Measurements from ENCODE around the gene PHF12. TPM values are rescaled to one million over a fixed set of nuclear protein-coding genes. Genes with fewer than 3 reads are reported as not detected.

PHF12 gene
- total and polyA plus RNA-seq, 2 experiments from 2014 or later = 19.7 to 41.0 TPM

- TF ChIP-seq ZNF462 (CRISPR knock-in tag; IDR thresholded peaks at IDR 0.05) (no peak), JUNB (IDR thresholded peaks at IDR 0.05; ENCODE audit: unreplicated experiment) (no peak), ETS1 (IDR thresholded peaks at IDR 0.05) (no peak), CTCF (conservative IDR thresholded peaks at IDR 0.05; ENCODE audit: low read depth in 2 of 2) (no peak), STAT1 (IDR thresholded peaks at IDR 0.05; ENCODE audit: unreplicated experiment) (no peak), NANOG (IDR thresholded peaks at IDR 0.05; ENCODE audit: borderline replicate concordance) (no peak), REST (IDR thresholded peaks at IDR 0.05; ENCODE audit: unreplicated experiment) (no peak), EZH2 (IDR thresholded peaks at IDR 0.05; ENCODE audit: low read depth, unreplicated experiment) (no peak), POLR2AphosphoS5 (IDR thresholded peaks at IDR 0.05; ENCODE audit: low read depth) (no peak), CREB1 (CRISPR knock-in tag; IDR thresholded peaks at IDR 0.05; ENCODE audit: low read depth) (no peak), ZNF114 (CRISPR knock-in tag; IDR thresholded peaks at IDR 0.05) (no peak), ZNF331 (CRISPR knock-in tag; IDR thresholded peaks at IDR 0.05; ENCODE audit: low read depth) (no peak), EZH2phosphoT487 (IDR thresholded peaks at IDR 0.05; ENCODE audit: unreplicated experiment) (no peak)
- Histone ChIP-seq H3K4me3 (no peak overlapping the region), H3K36me3 (ENCODE audit: insufficient read depth) (no peaks in the 10 kb centered on the region), H3K27ac (ENCODE audit: low read depth) (no peak overlapping the region), H3K4me1 (ENCODE audit: insufficient read depth) (no peaks in the 10 kb centered on the region), H3K79me2 (replicated peaks; ENCODE audit: insufficient read depth) (no peaks in the 10 kb centered on the region), H2AFZ (no peak overlapping the region), H3K9me2 (ENCODE audit: insufficient read depth) (no peaks in the 10 kb centered on the region), H3K4me2 (no peak overlapping the region), H3K27me3 (ENCODE audit: insufficient read depth) (no peaks in the 10 kb centered on the region), H4K20me1 (replicated peaks; ENCODE audit: insufficient read depth) (no peaks in the 10 kb centered on the region), H3F3A (replicated peaks; ENCODE audit: low read depth) (peaks cover 4% of the 10 kb centered on the region; the same call in 1 of the 2 replicates)
- peaks cover 13% of the 10 kb centered on the region for H3K27me3 Mint-ChIP-seq (ENCODE audit: insufficient read depth, low read depth, poor library complexity)
- no peak overlapping the region for H3K27ac Mint-ChIP-seq
- ATAC-seq = no peak
- no peak for DNase-seq (ENCODE audit: low spot score)
- no peaks in the 10 kb centered on the region for H3K9me3 Mint-ChIP-seq
- no peaks in the 10 kb centered on the region for H3K36me3 Mint-ChIP-seq (ENCODE audit: low read depth)
- H3K4me3 Mint-ChIP-seq = no peak overlapping the region
- peaks cover 14% of the 10 kb centered on the region for H3K4me1 Mint-ChIP-seq
Observed at GRCh38 chr17:28975646-28976045, 24.3 kb upstream of the PHF12 start.

Measured in GM23338 (cell line).